Effector memory CD8-positive, alpha-beta T cell (primary cell): ENCODE results near the gene SH3D19.
"Not testable (repeated sequence)": the region's sequence is repeated elsewhere in the genome, so short reads cannot be mapped to it uniquely, and the experiment has no call there.

Experiments
- ATAC-seq: fragments of 150-1000 bp; cut with Tn5 transposase; replicated peaks from 2 replicates; pipeline ENCODE4 v1.10.0; 2021; ENCODE audit warnings: mild to moderate bottlenecking, moderate library complexity
- DNase-seq, 3 experiments: peaks; one replicate each; pipeline ENCODE4 v3.0.0; 2021
- H3K27ac Mint-ChIP-seq, 2 donors: one replicate each; pipeline ENCODE4 v1.8.0; 2022; ENCODE audit warnings: mild to moderate bottlenecking in 2 of 2, mixed read lengths in 2 of 2, moderate library complexity in 2 of 2
- H3K27me3 Mint-ChIP-seq, 2 donors: one replicate each; pipeline ENCODE4 v1.8.0; 2022; ENCODE audit warnings: mixed read lengths in 2 of 2
- H3K36me3 Mint-ChIP-seq: one replicate; pipeline ENCODE4 v1.8.0; 2022; ENCODE audit warnings: mild to moderate bottlenecking, moderate library complexity, mixed read lengths; ENCODE audit not compliant: insufficient read depth
- H3K4me1 Mint-ChIP-seq, 2 donors: one replicate each; pipeline ENCODE4 v1.8.0; 2022; ENCODE audit warnings: low read depth in 2 of 2, mixed read lengths in 2 of 2
- H3K4me3 Mint-ChIP-seq, 2 donors: one replicate each; pipeline ENCODE4 v1.8.0; 2022; ENCODE audit warnings: mild to moderate bottlenecking in 2 of 2, mixed read lengths in 2 of 2, moderate library complexity in 2 of 2
- H3K9me3 Mint-ChIP-seq, 2 donors: one replicate each; pipeline ENCODE4 v1.8.0; 2022; ENCODE audit warnings: mixed read lengths in 2 of 2

SH3D19 gene

DNA sequence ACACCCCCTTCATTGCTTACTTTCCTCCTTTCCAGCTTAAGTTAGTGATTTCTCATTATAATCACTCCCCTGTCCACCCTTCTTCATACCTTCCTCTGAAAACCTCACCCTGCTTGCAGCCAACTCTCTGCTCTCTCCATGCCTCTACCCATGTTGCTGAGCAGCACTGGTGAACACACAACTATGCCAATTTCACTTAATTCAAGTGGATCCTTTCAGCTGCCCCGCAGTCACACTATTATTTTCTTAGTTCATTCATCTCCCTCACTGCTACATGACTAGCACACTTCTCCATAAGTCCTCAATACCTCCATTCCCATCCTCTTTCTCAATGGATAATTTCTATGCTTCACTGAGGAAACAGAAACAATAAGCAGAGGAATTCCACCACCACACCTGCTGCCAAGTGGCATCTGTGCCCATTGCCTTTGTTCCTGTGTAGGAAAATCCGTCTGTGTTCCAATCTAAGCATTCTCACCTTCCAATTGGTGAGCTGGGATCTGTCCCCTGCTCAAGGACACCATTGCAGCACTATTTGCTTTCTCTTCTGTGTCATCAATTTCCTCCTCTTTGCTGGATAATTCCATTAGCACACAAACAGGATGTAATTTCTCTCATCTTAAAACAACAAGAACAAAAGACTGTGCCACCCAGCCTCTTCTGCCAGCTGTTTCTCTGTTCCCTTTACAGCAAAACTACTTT is 73.7 kb downstream of the SH3D19 start:
- no peak overlapping the region for H3K4me3 Mint-ChIP-seq
- H3K36me3 Mint-ChIP-seq: no peaks in the 10 kb centered on the region
- DNase-seq (no peak), ATAC-seq (no peak)
- H3K9me3 Mint-ChIP-seq: no peaks in the 10 kb centered on the region
- H3K4me1 Mint-ChIP-seq: no peaks in the 10 kb centered on the region
- no peaks in the 10 kb centered on the region for H3K27me3 Mint-ChIP-seq
- H3K27ac Mint-ChIP-seq: no peak overlapping the region

DNA sequence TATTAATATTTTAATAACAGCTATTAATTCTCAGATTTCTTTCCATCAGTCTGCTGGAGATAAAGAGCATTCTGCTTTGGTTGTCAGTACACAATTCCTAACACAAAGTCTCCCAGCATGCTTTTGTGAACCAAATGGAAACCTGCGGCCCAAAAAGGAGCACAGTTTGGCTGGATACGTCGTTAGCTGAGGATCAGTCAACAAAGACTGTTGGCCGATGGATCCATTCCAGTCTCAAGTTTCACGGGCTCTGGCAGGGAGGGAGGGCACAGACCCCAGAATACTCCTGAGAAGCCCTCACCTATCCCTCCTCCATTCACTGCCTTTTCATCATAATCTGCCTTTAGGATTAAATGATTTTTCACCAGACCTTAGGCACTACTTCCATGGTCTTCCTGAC is 74.7 kb downstream of the SH3D19 start:
- no peak for DNase-seq
- H3K27ac Mint-ChIP-seq: no peak overlapping the region
- no peaks in the 10 kb centered on the region for H3K36me3 Mint-ChIP-seq
- H3K9me3 Mint-ChIP-seq: no peaks in the 10 kb centered on the region
- H3K27me3 Mint-ChIP-seq: no peaks in the 10 kb centered on the region
- ATAC-seq: no peak
- no peak overlapping the region for H3K4me3 Mint-ChIP-seq
- no peaks in the 10 kb centered on the region for H3K4me1 Mint-ChIP-seq

GRCh38 chr4:151248519-151248918 is 76.9 kb downstream of the SH3D19 start:
- Mint-ChIP-seq H3K4me1 (no peaks in the 10 kb centered on the region), H3K4me3 (no peak overlapping the region), H3K27me3 (peaks cover 0 to 10% of the 10 kb centered on the region in 2 donors), H3K9me3 (no peaks in the 10 kb centered on the region), H3K27ac (no peak overlapping the region), H3K36me3 (no peaks in the 10 kb centered on the region)
- DNase-seq (no peak), ATAC-seq (no peak)

- no peaks in the 10 kb centered on the region for H3K9me3 Mint-ChIP-seq
- no peak for ATAC-seq
- DNase-seq: no peak
- no peak overlapping the region for H3K4me3 Mint-ChIP-seq
- H3K27me3 Mint-ChIP-seq: peaks cover 0 to 10% of the 10 kb centered on the region in 2 donors
- no peaks in the 10 kb centered on the region for H3K36me3 Mint-ChIP-seq
- no peaks in the 10 kb centered on the region for H3K4me1 Mint-ChIP-seq
- no peak overlapping the region for H3K27ac Mint-ChIP-seq
Measured at GRCh38 chr4:151247395-151247794, 78.0 kb downstream of the SH3D19 start.

DNA sequence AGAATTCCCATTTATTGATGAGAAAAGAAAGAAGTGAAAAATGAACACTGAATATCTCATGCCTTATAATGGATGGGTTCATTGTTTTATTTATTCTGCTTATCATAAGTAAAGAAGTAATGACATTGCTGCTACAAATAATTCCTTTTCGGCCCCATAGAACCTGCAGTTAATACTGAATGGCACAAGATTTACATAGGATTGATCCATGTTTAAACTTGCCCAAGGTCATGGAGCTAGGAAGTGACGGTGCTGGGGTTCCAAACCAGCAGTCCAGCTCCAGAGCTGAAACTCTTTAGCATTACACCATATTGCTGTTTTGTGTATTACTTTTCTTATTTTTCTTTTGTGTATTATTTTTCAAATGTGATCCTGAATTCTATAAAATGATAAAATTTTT is 78.7 kb downstream of the SH3D19 start:
- H3K4me3 Mint-ChIP-seq: no peak overlapping the region
- no peak for DNase-seq
- no peaks in the 10 kb centered on the region for H3K4me1 Mint-ChIP-seq
- peaks cover 0 to 10% of the 10 kb centered on the region in 2 donors for H3K27me3 Mint-ChIP-seq
- no peaks in the 10 kb centered on the region for H3K9me3 Mint-ChIP-seq
- ATAC-seq: no peak
- no peaks in the 10 kb centered on the region for H3K36me3 Mint-ChIP-seq
- no peak overlapping the region for H3K27ac Mint-ChIP-seq

DNA sequence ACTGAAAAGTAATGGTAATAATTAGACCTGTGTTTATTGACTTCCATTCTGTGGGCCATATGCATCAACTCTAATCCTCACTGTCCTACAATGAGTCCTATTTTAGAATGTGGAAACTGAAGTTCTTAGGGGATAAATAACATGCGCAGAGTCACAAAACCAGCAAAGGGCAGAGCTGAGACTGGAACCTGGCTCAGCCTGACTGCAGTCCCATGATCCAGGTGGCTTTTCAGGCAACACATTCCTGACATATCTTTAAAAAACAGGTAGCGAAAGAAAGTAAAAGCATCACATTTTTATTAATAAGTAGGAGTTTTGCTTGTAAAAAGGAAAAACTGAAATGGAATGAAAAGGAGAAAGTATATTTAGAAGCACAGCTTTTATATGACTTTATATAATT is 83.1 kb downstream of the SH3D19 start:
- ATAC-seq (no peak), DNase-seq (no peak)
- H3K4me1 Mint-ChIP-seq: no peaks in the 10 kb centered on the region
- H3K4me3 Mint-ChIP-seq: no peak overlapping the region
- H3K36me3 Mint-ChIP-seq: no peaks in the 10 kb centered on the region
- H3K27me3 Mint-ChIP-seq: peaks cover 16 to 26% of the 10 kb centered on the region in 2 donors
- H3K9me3 Mint-ChIP-seq: no peaks in the 10 kb centered on the region
- no peak overlapping the region for H3K27ac Mint-ChIP-seq

DNA sequence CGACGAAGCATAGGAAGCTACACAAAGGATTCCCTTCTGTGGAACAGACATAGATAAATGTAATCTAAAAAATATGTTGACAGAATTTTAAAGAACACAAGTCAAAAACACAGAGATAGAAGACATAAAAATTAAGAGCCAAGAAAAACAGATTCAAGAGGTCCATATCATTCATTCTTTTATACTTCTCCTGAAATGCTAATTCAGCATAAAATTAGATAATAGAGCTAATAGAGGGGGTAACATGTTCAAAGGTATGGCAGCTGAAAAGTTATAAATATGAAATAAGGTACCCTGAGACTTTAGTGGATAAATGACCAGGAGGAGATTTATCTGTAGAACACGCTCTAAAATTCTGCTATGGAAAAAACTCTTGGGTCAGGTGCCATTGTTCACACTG is 85.8 kb downstream of the SH3D19 start:
- Mint-ChIP-seq H3K36me3 (no peaks in the 10 kb centered on the region), H3K4me1 (no peaks in the 10 kb centered on the region), H3K9me3 (no peaks in the 10 kb centered on the region), H3K4me3 (no peak overlapping the region), H3K27me3 (peaks cover 16 to 37% of the 10 kb centered on the region in 2 donors), H3K27ac (no peak overlapping the region)
- no peak for ATAC-seq
- no peak for DNase-seq

DNA sequence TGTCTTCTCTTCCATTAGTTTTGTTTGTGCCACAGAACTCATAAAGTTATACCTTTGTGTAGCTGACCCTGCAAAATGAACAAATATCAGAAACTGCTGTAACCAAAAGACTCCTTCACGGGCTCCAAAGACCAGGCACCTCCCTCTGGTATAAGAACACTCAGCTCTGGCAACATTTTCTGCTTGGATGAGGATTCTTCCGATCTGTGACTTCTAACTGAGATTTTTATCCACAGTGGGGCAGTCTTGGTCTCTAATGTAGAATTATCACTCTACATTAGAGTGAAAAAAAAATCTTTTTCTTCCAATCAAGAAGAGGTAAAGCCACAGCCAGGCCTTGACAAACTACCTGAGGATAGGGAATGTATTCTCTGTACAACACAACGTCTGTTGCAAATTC is 86.9 kb downstream of the SH3D19 start:
- H3K9me3 Mint-ChIP-seq: no peaks in the 10 kb centered on the region
- H3K27ac Mint-ChIP-seq: no peak overlapping the region
- peaks cover 21 to 27% of the 10 kb centered on the region in 2 donors for H3K27me3 Mint-ChIP-seq
- no peaks in the 10 kb centered on the region for H3K4me1 Mint-ChIP-seq
- H3K36me3 Mint-ChIP-seq: no peaks in the 10 kb centered on the region
- no peak overlapping the region for H3K4me3 Mint-ChIP-seq
- ATAC-seq (no peak), DNase-seq (no peak)

DNA sequence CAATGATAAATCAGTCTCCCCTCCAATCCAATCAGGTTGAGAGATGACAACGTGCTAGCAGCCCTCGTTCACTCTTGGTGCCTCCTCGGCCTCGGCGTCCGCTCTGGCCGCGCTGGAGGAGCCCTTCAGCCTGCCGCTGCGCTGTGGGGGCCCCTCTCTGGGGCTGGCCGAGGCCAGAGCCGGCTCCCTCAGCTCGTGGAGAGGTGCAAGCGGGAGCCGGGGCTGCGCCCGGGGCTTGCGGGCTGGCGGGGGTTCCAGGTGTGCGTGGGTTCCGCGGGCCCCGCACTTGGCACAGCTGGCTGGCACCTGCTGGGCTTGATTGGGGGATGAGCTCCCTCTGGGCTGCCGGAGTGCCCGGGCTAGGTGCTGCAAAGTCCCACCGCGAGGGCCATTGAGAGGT is 89.4 kb downstream of the SH3D19 start:
- Mint-ChIP-seq H3K27me3 (peaks cover 27 to 31% of the 10 kb centered on the region in 2 donors), H3K9me3 (no peaks in the 10 kb centered on the region), H3K27ac (no peak overlapping the region), H3K4me1 (no peaks in the 10 kb centered on the region), H3K36me3 (no peaks in the 10 kb centered on the region), H3K4me3 (no peak overlapping the region)
- ATAC-seq: no peak
- DNase-seq: no peak

DNA sequence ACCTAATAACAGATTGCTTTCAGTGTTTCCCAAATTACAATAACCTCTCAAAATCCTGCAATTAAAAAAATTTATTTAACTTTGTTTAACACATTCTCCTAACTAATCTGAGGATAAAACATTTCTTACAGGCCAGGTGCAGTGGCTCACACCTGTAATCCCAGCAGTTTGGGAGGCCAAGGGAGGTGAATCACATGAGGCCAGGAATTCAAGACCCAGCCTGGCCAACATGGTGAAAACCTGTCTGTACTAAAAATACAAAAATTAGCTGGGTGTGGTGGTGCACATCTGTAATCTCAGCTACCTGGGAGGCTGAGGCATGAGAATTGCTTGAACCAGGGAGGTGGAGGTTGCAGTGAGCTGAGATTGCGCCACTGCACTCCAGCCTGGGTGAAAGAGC is 90.0 kb downstream of the SH3D19 start:
- peaks cover 27 to 31% of the 10 kb centered on the region in 2 donors for H3K27me3 Mint-ChIP-seq
- H3K4me1 Mint-ChIP-seq, H3K36me3 Mint-ChIP-seq, DNase-seq, H3K9me3 Mint-ChIP-seq, H3K4me3 Mint-ChIP-seq, H3K27ac Mint-ChIP-seq, ATAC-seq: not testable (repeated sequence)

GRCh38 chr4:151233600-151233999 is 91.8 kb downstream of the SH3D19 start:
- no peaks in the 10 kb centered on the region for H3K36me3 Mint-ChIP-seq
- H3K9me3 Mint-ChIP-seq: no peaks in the 10 kb centered on the region
- no peak overlapping the region for H3K27ac Mint-ChIP-seq
- no peak for DNase-seq
- no peak overlapping the region for H3K4me3 Mint-ChIP-seq
- H3K4me1 Mint-ChIP-seq: no peaks in the 10 kb centered on the region
- no peak for ATAC-seq
- H3K27me3 Mint-ChIP-seq: peaks cover 25 to 31% of the 10 kb centered on the region in 2 donors

DNA sequence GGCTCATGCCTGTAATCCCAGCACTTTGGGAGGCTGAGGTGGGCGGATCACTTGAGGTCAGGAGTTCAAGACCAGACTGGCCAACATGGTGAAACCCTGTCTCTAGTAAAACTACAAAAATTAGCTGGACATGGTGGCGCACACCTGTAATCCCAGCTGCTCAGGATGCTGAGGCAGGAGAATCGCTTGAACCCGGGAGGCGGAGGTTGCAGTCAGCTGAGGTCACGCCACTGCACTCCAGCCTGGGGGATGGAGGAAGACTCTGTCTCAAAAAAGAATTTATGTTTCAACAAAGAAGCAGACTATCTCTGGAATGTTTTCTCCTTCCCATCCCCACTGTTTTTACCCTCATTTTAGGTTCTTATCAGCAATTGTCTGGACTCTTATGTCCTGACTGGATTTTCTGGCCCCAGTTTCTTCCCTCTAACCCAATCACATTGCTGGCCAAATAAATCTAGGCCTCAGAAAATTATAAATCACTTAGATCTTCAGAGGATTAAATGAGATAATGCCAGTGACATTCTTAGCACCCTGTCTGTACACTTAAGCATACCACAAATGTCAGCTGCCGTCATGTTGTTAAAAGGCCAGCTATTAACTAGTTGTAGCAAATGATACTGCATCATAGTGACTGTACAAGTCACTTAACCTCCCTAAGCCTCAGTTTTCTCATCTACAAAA is 93.3 kb downstream of the SH3D19 start:
- H3K27ac Mint-ChIP-seq: no peak overlapping the region
- H3K4me3 Mint-ChIP-seq: no peak overlapping the region
- H3K4me1 Mint-ChIP-seq: no peaks in the 10 kb centered on the region
- no peaks in the 10 kb centered on the region for H3K9me3 Mint-ChIP-seq
- DNase-seq (no peak), ATAC-seq (no peak)
- H3K36me3 Mint-ChIP-seq: no peaks in the 10 kb centered on the region
- peaks cover 21 to 40% of the 10 kb centered on the region in 2 donors for H3K27me3 Mint-ChIP-seq

DNA sequence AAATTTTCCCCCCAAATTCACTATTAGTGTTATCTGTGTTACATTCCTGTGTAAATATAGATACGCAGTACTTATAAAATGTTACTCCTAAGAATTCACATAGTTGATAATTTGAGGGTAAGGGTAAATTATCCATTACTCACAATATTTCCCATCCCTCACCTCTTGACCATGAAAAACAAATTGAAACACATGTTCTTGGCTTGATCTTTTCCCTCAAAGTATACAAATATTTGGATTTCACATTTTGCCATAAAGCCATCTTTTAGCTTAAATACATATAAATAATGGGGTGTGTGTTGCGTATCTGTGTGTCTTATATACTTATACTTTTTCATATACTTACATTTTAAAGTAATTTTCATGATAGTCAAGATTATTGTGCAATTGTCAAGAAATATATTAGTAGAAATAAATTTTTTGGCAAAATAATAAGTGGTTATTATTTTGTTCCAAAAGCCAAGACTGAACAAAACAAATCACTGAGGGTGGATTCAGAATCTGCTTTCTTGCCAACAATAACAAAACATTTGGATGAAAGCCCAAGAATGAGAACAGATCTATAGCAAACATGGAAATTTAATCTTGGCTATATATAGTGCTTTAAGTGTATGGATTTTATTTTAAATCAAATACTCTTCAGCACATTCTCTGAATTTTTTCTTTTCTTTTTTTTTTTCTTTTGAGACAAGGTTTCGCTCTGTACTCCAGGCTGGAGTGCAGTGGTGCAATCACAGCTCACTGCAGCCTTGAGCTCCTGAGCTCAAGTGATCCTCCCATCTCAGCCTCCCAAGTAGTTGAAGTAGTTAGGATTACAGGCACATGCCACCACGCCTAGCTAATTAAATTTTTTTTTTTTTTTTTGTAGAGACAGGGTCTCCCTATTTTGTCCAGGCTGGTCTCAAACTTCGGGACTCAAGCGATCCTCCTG is 97.0 kb downstream of the SH3D19 start:
- Mint-ChIP-seq H3K4me1 (no peaks in the 10 kb centered on the region), H3K9me3 (no peaks in the 10 kb centered on the region)
- no peak for ATAC-seq

More for the DNA sequence above, 97.0 kb downstream of the SH3D19 start:
- H3K27ac Mint-ChIP-seq: no peak overlapping the region
- no peak for DNase-seq
- H3K36me3 Mint-ChIP-seq: no peaks in the 10 kb centered on the region
- no peak overlapping the region for H3K4me3 Mint-ChIP-seq
- peaks cover 21 to 52% of the 10 kb centered on the region in 2 donors for H3K27me3 Mint-ChIP-seq
